ENCODE measurements around the gene KLKB1.

DNA sequence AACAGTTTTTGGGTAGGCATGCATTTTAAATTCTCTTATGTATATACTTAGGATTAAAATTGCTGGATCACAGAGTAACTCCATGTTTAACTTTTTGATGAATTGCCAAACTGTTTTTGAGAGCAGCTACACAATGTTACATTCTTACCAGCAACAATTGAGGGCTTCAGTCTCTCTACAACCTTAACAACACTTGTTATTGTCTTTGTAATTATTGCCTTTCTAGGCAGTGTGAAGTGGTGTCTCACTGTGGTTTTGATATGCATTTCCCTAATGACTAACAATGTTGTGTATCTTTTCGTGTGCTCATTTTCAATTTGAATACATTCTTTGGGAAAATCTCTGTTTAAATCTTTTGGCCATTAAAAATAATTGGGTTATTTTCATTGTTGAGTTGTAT, 21.3 kb downstream of the KLKB1 start:
- TF ChIP-seq NRF1 (IDR thresholded peaks at IDR 0.05; ENCODE audit: low read depth, low read length) (no peak), GABPA (IDR thresholded peaks at IDR 0.05; ENCODE audit: low read depth) (no peak), SMC3 (IDR thresholded peaks at IDR 0.05; ENCODE audit: low read depth, low read length) (no peak), POLR2AphosphoS5 (IDR thresholded peaks at IDR 0.05; ENCODE audit: low read depth, low read length) (no peak), YY1 (IDR thresholded peaks at IDR 0.05; ENCODE audit: low read depth) (no peak), TEAD4 (IDR thresholded peaks at IDR 0.05; ENCODE audit: borderline replicate concordance, insufficient read depth) (no peak), RFX5 (IDR thresholded peaks at IDR 0.05; ENCODE audit: low read length) (no peak), EZH2phosphoT487 (IDR thresholded peaks at IDR 0.05; ENCODE audit: borderline replicate concordance, low read depth) (no peak), MXI1 (IDR thresholded peaks at IDR 0.05; ENCODE audit: low read depth, low read length) (no peak)
- TF ChIP-seq, protein P1, sequence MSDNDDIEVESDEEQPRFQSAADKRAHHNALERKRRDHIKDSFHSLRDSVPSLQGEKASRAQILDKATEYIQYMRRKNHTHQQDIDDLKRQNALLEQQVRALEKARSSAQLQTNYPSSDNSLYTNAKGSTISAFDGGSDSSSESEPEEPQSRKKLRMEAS (IDR thresholded peaks at IDR 0.05; ENCODE audit: low read depth), result no peak
- TF ChIP-seq, protein P2, sequence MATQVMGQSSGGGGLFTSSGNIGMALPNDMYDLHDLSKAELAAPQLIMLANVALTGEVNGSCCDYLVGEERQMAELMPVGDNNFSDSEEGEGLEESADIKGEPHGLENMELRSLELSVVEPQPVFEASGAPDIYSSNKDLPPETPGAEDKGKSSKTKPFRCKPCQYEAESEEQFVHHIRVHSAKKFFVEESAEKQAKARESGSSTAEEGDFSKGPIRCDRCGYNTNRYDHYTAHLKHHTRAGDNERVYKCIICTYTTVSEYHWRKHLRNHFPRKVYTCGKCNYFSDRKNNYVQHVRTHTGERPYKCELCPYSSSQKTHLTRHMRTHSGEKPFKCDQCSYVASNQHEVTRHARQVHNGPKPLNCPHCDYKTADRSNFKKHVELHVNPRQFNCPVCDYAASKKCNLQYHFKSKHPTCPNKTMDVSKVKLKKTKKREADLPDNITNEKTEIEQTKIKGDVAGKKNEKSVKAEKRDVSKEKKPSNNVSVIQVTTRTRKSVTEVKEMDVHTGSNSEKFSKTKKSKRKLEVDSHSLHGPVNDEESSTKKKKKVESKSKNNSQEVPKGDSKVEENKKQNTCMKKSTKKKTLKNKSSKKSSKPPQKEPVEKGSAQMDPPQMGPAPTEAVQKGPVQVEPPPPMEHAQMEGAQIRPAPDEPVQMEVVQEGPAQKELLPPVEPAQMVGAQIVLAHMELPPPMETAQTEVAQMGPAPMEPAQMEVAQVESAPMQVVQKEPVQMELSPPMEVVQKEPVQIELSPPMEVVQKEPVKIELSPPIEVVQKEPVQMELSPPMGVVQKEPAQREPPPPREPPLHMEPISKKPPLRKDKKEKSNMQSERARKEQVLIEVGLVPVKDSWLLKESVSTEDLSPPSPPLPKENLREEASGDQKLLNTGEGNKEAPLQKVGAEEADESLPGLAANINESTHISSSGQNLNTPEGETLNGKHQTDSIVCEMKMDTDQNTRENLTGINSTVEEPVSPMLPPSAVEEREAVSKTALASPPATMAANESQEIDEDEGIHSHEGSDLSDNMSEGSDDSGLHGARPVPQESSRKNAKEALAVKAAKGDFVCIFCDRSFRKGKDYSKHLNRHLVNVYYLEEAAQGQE (IDR thresholded peaks at IDR 0.05; ENCODE audit: low read depth, low read length), result no peak
- TF ChIP-seq, protein P3, sequence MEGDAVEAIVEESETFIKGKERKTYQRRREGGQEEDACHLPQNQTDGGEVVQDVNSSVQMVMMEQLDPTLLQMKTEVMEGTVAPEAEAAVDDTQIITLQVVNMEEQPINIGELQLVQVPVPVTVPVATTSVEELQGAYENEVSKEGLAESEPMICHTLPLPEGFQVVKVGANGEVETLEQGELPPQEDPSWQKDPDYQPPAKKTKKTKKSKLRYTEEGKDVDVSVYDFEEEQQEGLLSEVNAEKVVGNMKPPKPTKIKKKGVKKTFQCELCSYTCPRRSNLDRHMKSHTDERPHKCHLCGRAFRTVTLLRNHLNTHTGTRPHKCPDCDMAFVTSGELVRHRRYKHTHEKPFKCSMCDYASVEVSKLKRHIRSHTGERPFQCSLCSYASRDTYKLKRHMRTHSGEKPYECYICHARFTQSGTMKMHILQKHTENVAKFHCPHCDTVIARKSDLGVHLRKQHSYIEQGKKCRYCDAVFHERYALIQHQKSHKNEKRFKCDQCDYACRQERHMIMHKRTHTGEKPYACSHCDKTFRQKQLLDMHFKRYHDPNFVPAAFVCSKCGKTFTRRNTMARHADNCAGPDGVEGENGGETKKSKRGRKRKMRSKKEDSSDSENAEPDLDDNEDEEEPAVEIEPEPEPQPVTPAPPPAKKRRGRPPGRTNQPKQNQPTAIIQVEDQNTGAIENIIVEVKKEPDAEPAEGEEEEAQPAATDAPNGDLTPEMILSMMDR (IDR thresholded peaks at IDR 0.05), result no peak
- TF ChIP-seq, protein P4, sequence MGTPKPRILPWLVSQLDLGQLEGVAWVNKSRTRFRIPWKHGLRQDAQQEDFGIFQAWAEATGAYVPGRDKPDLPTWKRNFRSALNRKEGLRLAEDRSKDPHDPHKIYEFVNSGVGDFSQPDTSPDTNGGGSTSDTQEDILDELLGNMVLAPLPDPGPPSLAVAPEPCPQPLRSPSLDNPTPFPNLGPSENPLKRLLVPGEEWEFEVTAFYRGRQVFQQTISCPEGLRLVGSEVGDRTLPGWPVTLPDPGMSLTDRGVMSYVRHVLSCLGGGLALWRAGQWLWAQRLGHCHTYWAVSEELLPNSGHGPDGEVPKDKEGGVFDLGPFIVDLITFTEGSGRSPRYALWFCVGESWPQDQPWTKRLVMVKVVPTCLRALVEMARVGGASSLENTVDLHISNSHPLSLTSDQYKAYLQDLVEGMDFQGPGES (IDR thresholded peaks at IDR 0.05; ENCODE audit: low read depth, low read length), result no peak

Data from SK-N-SH (cell line).